GM12878 (cell line): Measurements from ENCODE around the gene ANKRD34A. TPM values are rescaled to one million over a fixed set of nuclear protein-coding genes. Genes with fewer than 3 reads are reported as not detected.
A peak's percentile ranks its signal among the peaks of the same experiment; 100 is the strongest.

ENCODE experiments used
- ATAC-seq: fragments of 200-7000 bp; cut with Tn5 transposase; 3 replicates; pipeline ENCODE4 v1.9.1; 2020; ENCODE audit warnings: mild to moderate bottlenecking, moderate library complexity
- Bru-seq: library from RNA; stranded (reverse); fragments of 400-500 nt; gene quantifications from one replicate; lab custom pipeline; 2021; lab: Mats Ljungman, UMichigan
- BruChase-seq, 2 experiments: library from RNA; stranded (reverse); fragments of 400-500 nt; gene quantifications; one replicate each; lab custom pipeline; 2021; lab: Mats Ljungman, UMichigan
- BruUV-seq: library from RNA; stranded (reverse); fragments of 400-500 nt; replicated peaks from 2 replicates; lab custom pipeline; 2021; lab: Mats Ljungman, UMichigan
- CTCF ChIA-PET: fragments of 300-600 bp; sonication (Branson Sonifier 250); formaldehyde crosslinking; extraction: SDS; loops from one replicate; lab custom pipeline; 2021; ENCODE audit warnings: inconsistent platforms; lab: Yijun Ruan, JAX
- POLR2A ChIA-PET: fragments of 350-600 bp; formaldehyde crosslinking; extraction: SDS; loops from one replicate; lab custom pipeline; 2021; ENCODE audit warnings: inconsistent platforms; lab: Charles Lee
- RAD21 ChIA-PET: fragments of 300-600 bp; sonication (Branson Sonifier 250); formaldehyde crosslinking; loops from one replicate; lab custom pipeline; 2023; ENCODE audit warnings: antibody characterized with exemption; ENCODE audit not compliant: unreplicated experiment; lab: Charles Lee
- SMC1A ChIA-PET: fragments of 300-600 bp; sonication (Branson Sonifier 250); formaldehyde crosslinking; loops from one replicate; lab custom pipeline; 2023; ENCODE audit not compliant: unreplicated experiment, uncharacterized antibody; lab: Charles Lee
- DNase-seq: peaks from one replicate; pipeline ENCODE4 v3.0.0-alpha.2; 2011; ENCODE audit warnings: low read depth, low spot score
- FAIRE-seq: peaks from 3 replicates; lab custom pipeline; 2011; peaks lifted over from hg19 to GRCh38; lab: Jason Lieb, UNC
- H2AFZ ChIP-seq: 2 replicates; pipeline ENCODE4 v1.6.0; 2011; ENCODE audit warnings: low read depth, low read length, control low read depth; ENCODE audit not compliant: control insufficient read depth
- H3K27ac ChIP-seq: 2 replicates; pipeline ENCODE4 v1.5.1; 2011; ENCODE audit warnings: control low read depth; ENCODE audit not compliant: control insufficient read depth, insufficient read depth
- H3K27me3 ChIP-seq, 2 experiments: replicated peaks in 1 of 2; 2 replicates each; pipeline versions ENCODE4 v1.6.0 to v1.6.1; 2011; ENCODE audit warnings: low read length in 1 of 2; ENCODE audit not compliant: control insufficient read depth in 2 of 2, insufficient read depth in 2 of 2
- H3K36me3 ChIP-seq, 2 experiments: 2 replicates each; pipeline ENCODE4 v1.5.1; 2011; ENCODE audit warnings: low read length in 1 of 2; ENCODE audit not compliant: control insufficient read depth in 2 of 2, insufficient read depth in 2 of 2
- H3K4me1 ChIP-seq: 2 replicates; pipeline ENCODE4 v1.6.1; 2011; ENCODE audit warnings: mild to moderate bottlenecking, low read length, moderate library complexity, mixed read lengths; ENCODE audit not compliant: control insufficient read depth, insufficient read depth
- H3K4me2 ChIP-seq: 2 replicates; pipeline ENCODE4 v1.6.0; 2011; ENCODE audit warnings: control low read depth; ENCODE audit not compliant: control insufficient read depth, insufficient read depth
- H3K4me3 ChIP-seq: fragments of 200-600 bp; sonication (generic); 2 replicates; pipeline ENCODE4 v1.5.1; 2016
- H3K79me2 ChIP-seq: 2 replicates; pipeline ENCODE4 v1.6.0; 2011; ENCODE audit warnings: low read length; ENCODE audit not compliant: control insufficient read depth, insufficient read depth
- H3K9ac ChIP-seq: 2 replicates; pipeline ENCODE4 v1.8.0; 2011; ENCODE audit warnings: low read length, control low read depth, mixed read lengths; ENCODE audit not compliant: control insufficient read depth, insufficient read depth
- H3K9me3 ChIP-seq: replicated peaks from 3 replicates; pipeline ENCODE4 v1.5.1; 2011; ENCODE audit warnings: mild to moderate bottlenecking, low read length; ENCODE audit not compliant: control insufficient read depth, insufficient read depth
- H4K20me1 ChIP-seq: 2 replicates; pipeline ENCODE4 v1.6.0; 2011; ENCODE audit not compliant: control insufficient read depth, insufficient read depth
- ATF7 ChIP-seq: fragments of 450-650 bp; IDR thresholded peaks from 2 replicates; pipeline ENCODE4 v1.6.1; 2016; ENCODE audit warnings: low read depth, mild to moderate bottlenecking
- CBFB ChIP-seq: IDR thresholded peaks from 2 replicates; pipeline ENCODE4 v1.6.1; 2016; ENCODE audit warnings: antibody characterized with exemption, low read depth
- CHD2 ChIP-seq: IDR thresholded peaks from 2 replicates; pipeline ENCODE4 v1.6.1; 2011; ENCODE audit warnings: low read depth, low read length, improper control_type of control experiment, borderline replicate concordance
- E2F4 ChIP-seq: IDR thresholded peaks from 2 replicates; pipeline ENCODE4 v1.6.1; 2012; ENCODE audit warnings: low read depth, low read length, improper control_type of control experiment
- ELK1 ChIP-seq: IDR thresholded peaks from 2 replicates; pipeline ENCODE4 v1.6.1; 2012; ENCODE audit warnings: low read depth, low read length, improper control_type of control experiment
- IRF5 ChIP-seq: fragments of 450-650 bp; IDR thresholded peaks from 2 replicates; pipeline ENCODE4 v1.6.1; 2017; ENCODE audit warnings: borderline replicate concordance
- NFYA ChIP-seq: IDR thresholded peaks from 2 replicates; pipeline ENCODE4 v1.6.1; 2011; ENCODE audit warnings: low read depth, mild to moderate bottlenecking, low read length, improper control_type of control experiment, borderline replicate concordance
- PAX5 ChIP-seq: IDR thresholded peaks from 2 replicates; pipeline ENCODE4 v1.6.1; 2011; ENCODE audit warnings: low read depth, low read length, borderline replicate concordance
- REST ChIP-seq: IDR thresholded peaks from 2 replicates; pipeline ENCODE4 v1.6.1; 2012; ENCODE audit warnings: mild to moderate bottlenecking, low read depth, low read length
- WGBS: methylation state at CpG from one replicate; pipeline ENCODE4 v1.1.6; 2016; ENCODE audit warnings: low lambda C conversion rate; ENCODE audit not compliant: insufficient replicate concordance, insufficient coverage; ENCODE audit errors: missing lambda C conversion rate; 5-methylcytosine and 5-hydroxymethylcytosine counted together
- in situ Hi-C: fragments of 300-500 bp; cut with MboI; formaldehyde crosslinking; loops from 9 replicates; pipeline ENCODE4 v1.14.3; 2018; ENCODE audit warnings: mixed read lengths
- intact Hi-C: fragments of 100-400 bp; cut with micrococcal nuclease; formaldehyde crosslinking; loops from one replicate; pipeline ENCODE4 v1.14.2; 2022; ENCODE audit not compliant: unreplicated experiment
- long read RNA-seq, 2 experiments: library from polyadenylated mRNA; unstranded; transcript quantifications; one replicate each; pipeline ENCODE4 v2.0.0, GENCODE V29; 2019 to 2020
- polyA minus RNA-seq, 3 experiments: library from RNA; depleted of rRNA, polyadenylated mRNA; stranded (reverse); fragments of >200 nt; gene quantifications; 2 replicates each; pipeline ENCODE4 v1.2.3, GENCODE V29; 2011
- polyA plus RNA-seq, 11 experiments: library from polyadenylated mRNA; depleted of rRNA in 4 of 11; unstranded in 6 of 11; stranded (reverse) in 5 of 11; fragments of >200 nt; fragmentation: Nextera tagmentation in 4 of 11; fragmentation: Illumina TruSeq in 1 of 11; extraction: Ambion mirVana in 4 of 11; extraction: Trizol in 1 of 11; gene quantifications; 1 replicate in 1 of 11; 2 replicates in 10 of 11; pipeline versions ENCODE4 v1.2.1 to v1.2.3, GENCODE V29; 2011 to 2016; ENCODE audit warnings: inconsistent platforms in 2 of 11, missing spikeins in 2 of 11, low read depth in 1 of 11
- total RNA-seq, 4 experiments: library from RNA; depleted of rRNA in 3 of 4; stranded (reverse); fragments of >200 nt in 3 of 4; fragmentation: Illumina TruSeq in 1 of 4; extraction: Trizol in 1 of 4; gene quantifications; 2 replicates each; pipeline versions ENCODE4 v1.2.1 to v1.2.3, GENCODE V29; 2013 to 2021

Gene ANKRD34A
- 3.1 and 3.3 TPM in 2 replicates for total RNA-seq (2013; cell fraction: nucleolus; rRNA removed)
- 1.7 and 2.7 TPM in 2 replicates for total RNA-seq (2014; rRNA removed)
- total RNA-seq (2014; rRNA removed; fragmentation: Illumina TruSeq; extraction: Trizol): 0.72 and 0.97 TPM in 2 replicates
- total RNA-seq (2021): 3.5 and 5.2 TPM in 2 replicates
- polyA plus RNA-seq (2011; ENCODE audit: low read depth): 0.79 TPM
- 1.6 and 1.8 TPM in 2 replicates for polyA plus RNA-seq (2011; rRNA removed)
- 1.6 and 2.1 TPM in 2 replicates for polyA plus RNA-seq (2011; cell fraction: cytosol; rRNA removed)
- polyA plus RNA-seq (2011; cell fraction: nucleus; rRNA removed): 6.0 and 6.1 TPM in 2 replicates
- 0.89 and 1.5 TPM in 2 replicates for polyA plus RNA-seq (2012)
- polyA plus RNA-seq (2014; fragmentation: Illumina TruSeq; extraction: Trizol): 1.0 and 1.8 TPM in 2 replicates
- polyA plus RNA-seq (2014; fragmentation: Nextera tagmentation; extraction: Ambion mirVana): under 1 TPM; 0.40 to 0.42 TPM
- 2.5 and 3.5 TPM in 2 replicates for polyA plus RNA-seq (2014; rRNA removed)
- polyA plus RNA-seq (2016; fragmentation: Nextera tagmentation; extraction: Ambion mirVana): 1 to 10 TPM in 1 of 2 experiments, under 1 TPM in 1; 0.83 to 1.5 TPM
- polyA minus RNA-seq (2011; rRNA and poly(A)+ RNA removed): 1.6 and 2.1 TPM in 2 replicates
- polyA minus RNA-seq (2011; cell fraction: cytosol; rRNA and poly(A)+ RNA removed): 0.94 and 4.0 TPM in 2 replicates
- 2.3 and 4.4 TPM in 2 replicates for polyA minus RNA-seq (2011; cell fraction: nucleus; rRNA and poly(A)+ RNA removed)
- percentile 50 among the genes with signal in this experiment for Bru-seq, nascent RNA
- BruChase-seq, experiment 1, labeled RNA remaining after a 6-hour chase: percentile 34 among the genes with signal in this experiment
- percentile 40 among the genes with signal in this experiment for BruChase-seq, experiment 2, labeled RNA remaining after a 2-hour chase
- long read RNA-seq, experiment 1: 0 reads
- long read RNA-seq, experiment 2, partial matches to known transcripts: 0 of 2 reads
- long read RNA-seq, experiment 2, other reads (novel, unspliced or antisense): 2 of 2 reads

GRCh38 chr1:145964328-145965118, at the start of gene ANKRD34A, which contains the start of gene POLR3GL:
TSS of gene ANKRD34A (minus strand) at chr1:145964575. CDS start at chr1:145961759, 2,816 bp downstream.
TSS of gene POLR3GL (plus strand) at chr1:145964690. CDS start at chr1:145974866, 10,176 bp downstream.
- Histone ChIP-seq H3K27me3 (no peaks in the 10 kb centered on the region; a peak in 1 of 4 replicates), H3K4me2 (peak within 1 kb of the TSS; percentile 69), H3K4me1 (peaks cover 19% of the 10 kb centered on the region), H3K36me3 (no peaks in the 10 kb centered on the region), H3K4me3 (peak within 1 kb of the TSS; percentile 79), H2AFZ (peak within 1 kb of the TSS; percentile 99), H3K79me2 (no peaks in the 10 kb centered on the region; the same call in 1 of the 2 replicates), H3K9me3 (peaks cover 7% of the 10 kb centered on the region), H3K27ac (peak within 1 kb of the TSS; percentile 73), H4K20me1 (no peaks in the 10 kb centered on the region), H3K9ac (peak within 1 kb of the TSS; percentile 70)
- peak; percentile 80 for DNase-seq
- intact Hi-C loops (loop anchor here (5.0 kb wide), 1 partner anchor 73 kb away; no protein-coding TSS in a partner anchor), in situ Hi-C loops (no loop called here)
- BruUV-seq: TSS peak; percentile 94
- SMC1A ChIA-PET: interaction anchor here (0.6 to 7.9 kb wide), 24 partner anchors 8 to 138 kb away, joined by 3 to 93 read pairs (median 5); partner anchors contain the start of genes PIAS3 and RBM8A
- FAIRE-seq: peak; percentile 98
- RAD21 ChIA-PET: interaction anchor here (0.7 to 6.7 kb wide), 18 partner anchors 10 to 119 kb away, joined by 3 to 100 read pairs (median 4); partner anchors contain the start of genes NUDT17, PEX11B, PIAS3 and RBM8A
- POLR2A ChIA-PET: interaction anchor here (0.6 to 6.0 kb wide), 27 partner anchors 9 to 140 kb away, joined by 3 to 102 read pairs (median 6); partner anchors contain the start of genes NUDT17, PEX11B, PIAS3 and POLR3C
- CTCF ChIA-PET: interaction anchor here (0.5 to 4.8 kb wide), 17 partner anchors 8 to 120 kb away, joined by 3 to 65 read pairs (median 6); partner anchors contain the start of genes ITGA10, NUDT17, PIAS3 and RBM8A
- ATAC-seq: peak; percentile 95
- under 1% methylated on average over 37 of the region's 37 CpGs for WGBS
- TF ChIP-seq REST (no peak), PAX5 (no peak), E2F4 (no peak), CHD2 (peak; percentile 72; the same call in 1 of the 2 replicates), IRF5 (no peak), NFYA (peak; percentile 19; the same call in 1 of the 2 replicates), CBFB (no peak), ELK1 (no peak), ATF7 (no peak)
